ENCODE results near the gene TLE3.

Gene TLE3

DNA sequence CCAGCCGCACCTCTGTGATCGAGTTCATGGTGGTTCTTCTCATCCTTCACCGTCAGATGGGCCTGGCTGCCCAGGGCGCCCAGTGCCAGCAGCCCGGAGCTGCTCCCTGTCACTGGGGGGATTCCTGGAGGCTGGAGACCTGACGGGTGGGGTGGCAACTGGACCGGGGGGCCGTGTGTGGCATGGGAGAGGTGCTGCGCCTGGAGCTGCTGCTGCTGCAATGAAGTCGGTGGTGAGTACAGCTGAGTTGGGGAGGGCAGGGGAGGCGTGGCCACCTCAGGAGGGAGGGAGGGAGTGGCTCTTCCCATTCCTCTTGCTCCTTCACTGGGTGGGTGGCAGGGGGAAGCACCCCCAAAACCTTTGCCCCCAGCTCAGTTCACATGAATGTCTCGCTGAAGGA, 31.7 kb downstream of the TLE3 start:
- in situ Hi-C loops (cut with MboI; ENCODE audit: low sequenced_read_pairs), result no loop called here

- in situ Hi-C loops (cut with MboI; ENCODE audit: low sequenced_read_pairs), result no loop called here
Measured at GRCh38 chr15:70065006-70065722, 32.6 kb downstream of the TLE3 start.

GRCh38 chr15:70064441-70064840, 33.3 kb downstream of the TLE3 start:
- in situ Hi-C loops (cut with MboI; ENCODE audit: low sequenced_read_pairs), result no loop called here

- in situ Hi-C loops (cut with MboI; ENCODE audit: low sequenced_read_pairs), result no loop called here
Measured at GRCh38 chr15:70063980-70064379, 33.7 kb downstream of the TLE3 start.

DNA sequence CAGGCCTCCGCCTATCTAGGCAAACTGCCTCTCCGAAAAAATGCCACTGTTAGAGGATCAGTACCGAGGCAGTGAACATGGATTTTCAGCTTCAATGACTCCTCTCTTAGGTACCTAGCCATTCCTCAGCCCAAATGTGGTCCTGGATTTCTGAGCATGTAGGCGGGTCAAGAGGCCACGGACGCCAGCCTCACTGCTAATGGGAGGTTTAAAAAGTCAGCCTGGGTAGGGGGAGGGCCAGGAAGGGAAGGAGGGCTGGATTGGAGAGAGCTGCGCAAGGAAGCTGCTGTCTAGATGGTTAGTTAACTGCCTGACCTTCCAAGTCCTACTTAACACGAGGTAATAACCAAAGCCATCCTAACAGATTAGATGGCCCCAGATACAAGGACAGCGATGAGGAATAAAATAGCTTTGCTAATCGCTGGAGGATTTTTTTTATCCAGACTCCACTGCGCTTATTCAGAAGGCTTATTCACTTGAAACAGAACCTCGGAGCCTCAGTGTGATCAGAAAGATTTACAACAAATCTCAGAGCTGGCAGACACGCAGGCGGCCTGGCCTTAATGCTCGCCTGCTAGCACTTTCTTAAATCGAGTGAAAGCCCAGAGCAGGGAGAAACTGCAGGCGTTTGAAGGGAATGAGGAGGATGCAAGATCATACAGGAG, 34.3 kb downstream of the TLE3 start:
- in situ Hi-C loops (cut with MboI; ENCODE audit: low sequenced_read_pairs), result no loop called here

DNA sequence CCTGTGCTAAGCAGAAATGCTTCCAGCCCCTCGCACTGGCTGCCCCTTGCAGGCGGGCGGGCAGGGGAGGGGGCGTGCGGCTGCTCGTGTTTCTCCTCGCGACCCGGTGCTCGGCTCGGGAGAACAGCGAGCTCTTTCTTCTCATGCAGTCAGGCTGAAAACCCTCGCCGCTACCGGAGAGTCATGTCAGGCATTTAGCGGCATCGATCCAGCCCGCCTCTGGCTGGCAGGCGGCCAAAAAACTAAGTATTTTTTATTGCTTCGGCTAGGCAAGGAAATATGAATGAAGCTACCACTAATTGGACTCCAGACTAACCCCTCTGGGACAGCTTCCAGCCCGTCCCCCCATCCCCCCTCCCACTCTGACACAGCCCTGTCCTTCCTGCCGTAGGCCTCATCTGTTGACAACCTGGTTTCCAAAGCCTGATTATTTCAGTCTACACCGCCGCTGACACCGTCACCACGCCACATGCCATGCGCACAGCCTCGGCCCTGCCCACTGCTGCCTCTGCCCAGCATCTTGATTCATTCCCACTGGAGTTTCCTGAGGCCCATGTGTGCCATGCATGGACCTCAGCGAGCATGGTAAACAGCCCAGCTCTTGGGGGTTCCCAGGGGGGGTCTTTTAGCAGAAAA, 35.3 kb downstream of the TLE3 start:
- in situ Hi-C loops (cut with MboI; ENCODE audit: low sequenced_read_pairs), result no loop called here

- in situ Hi-C loops (cut with MboI; ENCODE audit: low sequenced_read_pairs), result no loop called here
Measured at GRCh38 chr15:70061696-70062270, 35.9 kb downstream of the TLE3 start.

DNA sequence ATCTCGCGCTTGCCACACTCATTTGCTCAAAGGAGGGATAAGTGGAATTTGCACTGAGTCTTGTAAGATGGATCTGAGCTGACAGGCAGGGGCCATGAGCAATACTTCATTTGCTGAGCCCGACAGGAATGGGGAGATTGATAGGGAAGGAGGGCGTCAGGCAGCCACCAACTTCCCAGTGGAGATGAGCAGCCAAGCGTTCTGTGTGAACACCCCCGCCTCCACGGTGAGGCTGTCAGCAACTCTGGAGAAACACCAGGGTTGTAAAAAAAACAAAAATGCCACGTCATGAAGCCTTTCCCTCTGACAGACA, 36.8 kb downstream of the TLE3 start:
- in situ Hi-C loops (cut with MboI; ENCODE audit: low sequenced_read_pairs), result no loop called here

GRCh38 chr15:70060214-70060992, 37.3 kb downstream of the TLE3 start:
- in situ Hi-C loops (cut with MboI; ENCODE audit: low sequenced_read_pairs), result no loop called here

- in situ Hi-C loops (cut with MboI; ENCODE audit: low sequenced_read_pairs), result no loop called here
Measured at GRCh38 chr15:70059476-70060213, 38.1 kb downstream of the TLE3 start.

DNA sequence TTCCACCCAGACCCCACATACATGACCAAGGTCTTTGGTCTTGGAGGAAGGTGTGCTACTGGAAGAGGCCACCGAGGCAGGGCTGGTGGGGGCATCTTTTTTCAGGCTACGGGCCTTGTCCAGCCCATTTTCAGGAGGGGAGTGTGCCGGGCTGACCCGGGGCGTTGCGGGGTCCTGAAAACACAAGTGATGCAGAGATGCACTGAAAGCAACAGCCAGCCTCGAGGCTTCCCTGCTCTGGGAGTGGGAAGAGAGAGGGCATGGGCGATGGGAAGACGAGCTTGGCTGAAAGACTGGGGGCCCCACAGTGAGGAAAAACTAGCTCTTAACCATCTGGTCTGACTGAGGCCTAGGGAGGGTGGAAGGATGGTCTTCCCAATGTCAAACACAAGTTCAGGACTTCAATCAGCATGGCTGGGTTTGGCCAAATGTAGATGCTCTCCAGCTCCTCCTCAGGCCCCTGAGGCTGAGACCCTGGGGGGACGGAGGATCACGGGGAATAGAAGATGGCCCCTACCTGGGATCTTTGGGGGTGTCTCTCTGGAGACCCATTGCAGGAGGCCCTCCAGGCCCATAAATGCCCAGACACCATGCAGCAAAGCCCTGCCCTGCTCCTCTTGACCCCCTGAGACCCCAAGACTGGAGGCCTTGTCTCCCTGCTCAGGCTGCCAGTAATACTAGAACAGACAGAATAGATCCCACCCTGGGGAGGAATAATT, 38.9 kb downstream of the TLE3 start:
- in situ Hi-C loops (cut with MboI; ENCODE audit: low sequenced_read_pairs), result no loop called here

- in situ Hi-C loops (cut with MboI; ENCODE audit: low sequenced_read_pairs), result no loop called here
Measured at GRCh38 chr15:70057931-70058641, 39.6 kb downstream of the TLE3 start.

DNA sequence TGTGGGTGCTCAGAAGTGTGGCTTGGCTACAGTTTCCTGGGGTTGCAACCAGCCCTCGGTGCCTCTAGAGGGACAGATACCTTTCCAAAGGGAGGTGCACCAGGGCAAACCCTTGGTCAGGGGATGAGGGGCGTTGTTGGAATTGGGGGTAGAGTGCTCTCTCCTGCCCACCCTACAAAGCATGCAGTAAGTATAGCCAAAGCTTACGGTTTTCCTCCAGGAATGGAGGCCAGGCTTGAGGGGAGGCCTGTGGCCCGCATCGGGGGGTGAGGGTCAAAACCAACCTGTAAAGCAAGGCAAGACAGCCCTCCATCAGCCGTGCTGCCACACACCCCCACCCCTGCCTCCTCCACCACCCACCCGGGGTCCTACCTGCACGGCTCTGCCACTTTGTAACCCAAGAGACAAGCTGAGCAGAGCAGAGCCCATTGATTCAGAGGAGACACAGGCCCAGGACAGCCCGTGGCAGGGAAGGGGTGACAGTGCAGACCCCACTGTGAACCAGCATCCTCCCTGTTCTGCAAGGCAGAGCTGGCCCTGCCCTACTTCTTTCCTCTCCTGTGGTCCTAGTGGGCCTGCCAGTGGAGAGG, 41.5 kb downstream of the TLE3 start:
- in situ Hi-C loops (cut with MboI; ENCODE audit: low sequenced_read_pairs), result no loop called here

DNA sequence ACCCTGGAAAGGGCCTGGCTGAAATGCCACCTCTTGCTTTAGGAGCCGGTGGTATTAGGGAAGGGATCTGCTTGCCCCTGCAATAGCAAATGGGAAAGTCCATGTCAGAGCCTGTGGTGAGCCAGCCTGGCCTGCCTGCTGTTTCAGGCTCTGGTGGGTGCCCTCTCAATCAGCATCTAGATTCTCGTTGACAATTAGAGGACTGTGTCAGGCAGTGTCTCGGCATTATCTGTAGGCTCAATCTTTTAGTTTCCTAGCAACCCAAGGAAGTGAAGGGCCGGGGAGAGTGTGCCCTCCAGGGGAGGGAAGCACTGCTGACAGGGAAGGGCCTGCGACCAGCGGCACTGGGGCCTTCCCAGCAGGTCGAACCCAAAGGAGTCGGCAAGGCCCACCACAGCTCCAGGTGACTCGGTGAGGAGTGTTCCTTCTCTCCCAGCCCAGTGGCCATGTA, 42.1 kb downstream of the TLE3 start:
- in situ Hi-C loops (cut with MboI; ENCODE audit: low sequenced_read_pairs), result no loop called here

GRCh38 chr15:70054884-70055387, 42.8 kb downstream of the TLE3 start:
- in situ Hi-C loops (cut with MboI; ENCODE audit: low sequenced_read_pairs), result no loop called here

DNA sequence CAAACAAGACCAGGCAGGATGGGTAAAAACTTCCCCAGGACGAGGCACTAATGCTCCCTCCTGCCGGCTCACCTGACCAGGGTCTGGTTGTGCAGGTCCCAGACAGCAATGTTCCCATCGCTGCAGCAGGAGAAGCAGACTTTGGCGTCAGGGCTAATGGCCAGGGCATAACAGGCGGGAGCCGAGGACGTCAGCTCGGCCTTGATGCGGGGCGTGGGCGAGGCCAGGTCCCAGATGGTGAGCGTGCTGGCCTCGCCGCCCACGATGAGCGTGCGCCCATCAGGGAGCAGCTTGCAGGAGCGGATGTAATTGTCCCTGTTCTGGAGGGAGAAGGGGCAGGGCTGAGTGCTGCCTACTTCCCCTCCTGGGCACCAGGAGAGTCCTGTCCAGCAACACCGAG, 43.4 kb downstream of the TLE3 start:
- in situ Hi-C loops (cut with MboI; ENCODE audit: low sequenced_read_pairs), result no loop called here

- in situ Hi-C loops (cut with MboI; ENCODE audit: low sequenced_read_pairs), result no loop called here
Measured at GRCh38 chr15:70053716-70054229, 43.9 kb downstream of the TLE3 start.

DNA sequence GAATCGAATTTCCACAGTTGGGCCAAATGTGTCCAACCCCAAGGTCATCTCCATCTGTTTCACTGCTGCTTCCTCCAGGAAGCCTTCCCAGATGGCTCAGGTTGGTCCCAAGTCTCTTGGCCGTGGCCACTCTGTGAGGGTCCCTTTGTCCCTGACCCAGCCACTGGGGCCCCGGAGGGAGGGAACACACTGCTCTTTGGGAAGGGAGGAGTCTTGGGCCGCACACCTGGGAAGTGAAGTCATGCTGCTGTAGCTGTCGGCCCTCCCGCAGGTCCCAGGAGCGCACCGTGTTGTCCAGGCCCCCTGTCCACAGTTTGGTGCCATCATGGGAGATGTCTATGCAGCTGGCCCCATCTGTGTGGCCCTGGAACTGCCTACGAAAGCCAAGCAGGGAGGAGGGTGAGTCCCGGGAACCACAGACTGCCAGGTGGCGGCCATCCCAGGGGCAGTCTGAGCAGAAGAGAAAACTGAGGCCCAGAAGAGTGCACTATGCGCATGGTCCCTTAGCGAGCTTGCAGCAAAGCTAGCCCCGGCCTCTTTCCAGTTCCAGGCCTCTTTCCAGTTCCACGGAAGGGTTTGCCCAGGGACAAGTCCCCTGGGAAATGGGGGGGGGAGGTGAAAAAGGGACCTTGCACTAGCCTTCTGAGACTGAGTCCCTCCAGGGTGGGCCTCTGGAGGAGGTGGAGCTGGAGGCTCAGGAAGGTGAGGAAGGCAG, 44.6 kb downstream of the TLE3 start:
- in situ Hi-C loops (cut with MboI; ENCODE audit: low sequenced_read_pairs), result no loop called here
